Measurements from ENCODE around the gene KANK3. TPM values are rescaled to one million over a fixed set of nuclear protein-coding genes. Genes with fewer than 3 reads are reported as not detected.
"Not testable (repeated sequence)": the region's sequence is repeated elsewhere in the genome, so short reads cannot be mapped to it uniquely, and the experiment has no call there.

The KANK3 gene
- total RNA-seq, 1 experiment from 2014 or later, result 0.37 TPM

GRCh38 chr19:8388612-8388958 lies 45.5 kb upstream of the KANK3 start:
- TF ChIP-seq EZH2 (IDR thresholded peaks at IDR 0.05; ENCODE audit: low read depth), result no peak
- no peak for TF ChIP-seq CTCF (conservative IDR thresholded peaks at IDR 0.05)
- Histone ChIP-seq H4K20me1 (ENCODE audit: insufficient read depth) (peaks cover 26% of the 10 kb centered on the region), H3K4me2 (peak overlapping the region; percentile 79), H3K9me3 (ENCODE audit: insufficient read depth, low read depth) (no peaks in the 10 kb centered on the region; the same call in 1 of the 2 replicates), H3K4me3 (peak overlapping the region; percentile 72; the same call in 1 of the 2 replicates), H3K4me1 (replicated peaks; ENCODE audit: insufficient read depth) (peaks cover 51% of the 10 kb centered on the region), H3K27ac (no peak overlapping the region), H3K9me2 (ENCODE audit: insufficient read depth) (no peaks in the 10 kb centered on the region), H3K79me2 (ENCODE audit: low read depth) (peaks cover 53% of the 10 kb centered on the region), H3K36me3 (ENCODE audit: low read depth) (no peaks in the 10 kb centered on the region), H2AFZ (no peak overlapping the region), H3F3A (ENCODE audit: insufficient read depth, low read depth) (peaks cover 31% of the 10 kb centered on the region), H3K27me3 (ENCODE audit: insufficient read depth, low read depth) (no peaks in the 10 kb centered on the region)
- no peak for DNase-seq
- ChIA-PET CTCF (no interaction called here), POLR2A (ENCODE audit: unreplicated experiment) (interaction anchor here (0.6 kb wide), 1 partner anchor 204 kb away, joined by 4 read pairs; no protein-coding TSS in a partner anchor)
- intact Hi-C loops (cut with micrococcal nuclease; ENCODE audit: unreplicated experiment), result no loop called here
- BruUV-seq (replicated peaks), result no TSS peak

- Histone ChIP-seq H4K20me1 (ENCODE audit: insufficient read depth) (peaks cover 20% of the 10 kb centered on the region), H3K4me3 (no peak overlapping the region; the same call in 1 of the 2 replicates), H3K4me2 (peak overlapping the region; percentile 79), H3K9me3 (ENCODE audit: insufficient read depth, low read depth) (no peaks in the 10 kb centered on the region; the same call in 1 of the 2 replicates), H3K79me2 (ENCODE audit: low read depth) (peaks cover 46% of the 10 kb centered on the region), H3K9me2 (ENCODE audit: insufficient read depth) (no peaks in the 10 kb centered on the region), H3K27ac (no peak overlapping the region), H3K27me3 (ENCODE audit: insufficient read depth, low read depth) (no peaks in the 10 kb centered on the region), H3K36me3 (ENCODE audit: low read depth) (no peaks in the 10 kb centered on the region), H2AFZ (no peak overlapping the region), H3K4me1 (replicated peaks; ENCODE audit: insufficient read depth) (peaks cover 51% of the 10 kb centered on the region), H3F3A (ENCODE audit: insufficient read depth, low read depth) (peaks cover 28% of the 10 kb centered on the region)
- BruUV-seq (replicated peaks), result no TSS peak
- TF ChIP-seq EZH2 (IDR thresholded peaks at IDR 0.05; ENCODE audit: low read depth) (no peak), CTCF (conservative IDR thresholded peaks at IDR 0.05) (no peak)
- DNase-seq, result peak in 1 of 2 experiments; percentile 76
- intact Hi-C loops (cut with micrococcal nuclease; ENCODE audit: unreplicated experiment), result no loop called here
- CTCF ChIA-PET, result no interaction called here
- POLR2A ChIA-PET (ENCODE audit: unreplicated experiment), result interaction anchor here (0.6 kb wide), 1 partner anchor 205 kb away, joined by 4 read pairs; no protein-coding TSS in a partner anchor
Observed at GRCh38 chr19:8387688-8388611, 44.9 kb upstream of the KANK3 start.

GRCh38 chr19:8386990-8387389 lies 43.9 kb upstream of the KANK3 start:
- CTCF ChIA-PET, result no interaction called here
- no peaks in the 10 kb centered on the region; the same call in 1 of the 2 replicates for H3K9me3 ChIP-seq (ENCODE audit: insufficient read depth, low read depth)
- H3K4me1 ChIP-seq (replicated peaks; ENCODE audit: insufficient read depth), result peaks cover 51% of the 10 kb centered on the region
- no peaks in the 10 kb centered on the region for H3K27me3 ChIP-seq (ENCODE audit: insufficient read depth, low read depth)
- intact Hi-C loops (cut with micrococcal nuclease; ENCODE audit: unreplicated experiment), result no loop called here
- no peak overlapping the region for H3K4me3 ChIP-seq
- DNase-seq, result no peak
- H3K9me2 ChIP-seq (ENCODE audit: insufficient read depth), result no peaks in the 10 kb centered on the region
- no peaks in the 10 kb centered on the region for H3K36me3 ChIP-seq (ENCODE audit: low read depth)
- no peak overlapping the region for H2AFZ ChIP-seq
- POLR2A ChIA-PET (ENCODE audit: unreplicated experiment), result no interaction called here
- TF ChIP-seq CTCF (conservative IDR thresholded peaks at IDR 0.05), result no peak
- H3F3A ChIP-seq (ENCODE audit: insufficient read depth, low read depth), result peaks cover 28% of the 10 kb centered on the region
- peaks cover 12% of the 10 kb centered on the region for H4K20me1 ChIP-seq (ENCODE audit: insufficient read depth)
- BruUV-seq (replicated peaks), result no TSS peak
- no peak overlapping the region for H3K4me2 ChIP-seq
- H3K79me2 ChIP-seq (ENCODE audit: low read depth), result peaks cover 37% of the 10 kb centered on the region
- no peak overlapping the region for H3K27ac ChIP-seq

GRCh38 chr19:8386419-8386818 lies 43.4 kb upstream of the KANK3 start:
- DNase-seq; H2AFZ ChIP-seq; H4K20me1 ChIP-seq (ENCODE audit: insufficient read depth); H3K9me3 ChIP-seq (ENCODE audit: insufficient read depth, low read depth); intact Hi-C loops (cut with micrococcal nuclease; ENCODE audit: unreplicated experiment); POLR2A ChIA-PET (ENCODE audit: unreplicated experiment); H3K36me3 ChIP-seq (ENCODE audit: low read depth); H3K27me3 ChIP-seq (ENCODE audit: insufficient read depth, low read depth); BruUV-seq (replicated peaks); H3K9me2 ChIP-seq (ENCODE audit: insufficient read depth); CTCF ChIA-PET: not testable (repeated sequence)
- Histone ChIP-seq H3K79me2 (ENCODE audit: low read depth) (peaks cover 31% of the 10 kb centered on the region), H3K4me3 (peak overlapping the region; percentile 28; the same call in 1 of the 2 replicates), H3K27ac (peak overlapping the region; percentile 59), H3K4me2 (peak overlapping the region; percentile 70), H3K4me1 (replicated peaks; ENCODE audit: insufficient read depth) (peaks cover 49% of the 10 kb centered on the region), H3F3A (ENCODE audit: insufficient read depth, low read depth) (peaks cover 28% of the 10 kb centered on the region)

GRCh38 chr19:8385566-8385965 lies 42.5 kb upstream of the KANK3 start:
- H3K9me3 ChIP-seq (ENCODE audit: insufficient read depth, low read depth); H3K9me2 ChIP-seq (ENCODE audit: insufficient read depth); intact Hi-C loops (cut with micrococcal nuclease; ENCODE audit: unreplicated experiment); POLR2A ChIA-PET (ENCODE audit: unreplicated experiment); H3K36me3 ChIP-seq (ENCODE audit: low read depth); H3K27me3 ChIP-seq (ENCODE audit: insufficient read depth, low read depth); H2AFZ ChIP-seq; BruUV-seq (replicated peaks); H4K20me1 ChIP-seq (ENCODE audit: insufficient read depth): not testable (repeated sequence)
- Histone ChIP-seq H3K79me2 (ENCODE audit: low read depth) (peaks cover 25% of the 10 kb centered on the region), H3K4me2 (peak overlapping the region; percentile 70), H3K27ac (peak overlapping the region; percentile 59), H3K4me1 (replicated peaks; ENCODE audit: insufficient read depth) (peaks cover 44% of the 10 kb centered on the region), H3K4me3 (peak overlapping the region; percentile 28; the same call in 1 of the 2 replicates), H3F3A (ENCODE audit: insufficient read depth, low read depth) (peaks cover 28% of the 10 kb centered on the region)
- DNase-seq, result peak in 1 of 2 experiments; percentile 67
- CTCF ChIA-PET, result interaction anchor here (0.7 kb wide), 1 partner anchor 17 kb away, joined by 4 read pairs; no protein-coding TSS in a partner anchor

Data from PC-9 (cell line).